Measurements from ENCODE around the gene TRIM27.
"Not testable (repeated sequence)": the region's sequence is repeated elsewhere in the genome, so short reads cannot be mapped to it uniquely, and the experiment has no call there.

DNA sequence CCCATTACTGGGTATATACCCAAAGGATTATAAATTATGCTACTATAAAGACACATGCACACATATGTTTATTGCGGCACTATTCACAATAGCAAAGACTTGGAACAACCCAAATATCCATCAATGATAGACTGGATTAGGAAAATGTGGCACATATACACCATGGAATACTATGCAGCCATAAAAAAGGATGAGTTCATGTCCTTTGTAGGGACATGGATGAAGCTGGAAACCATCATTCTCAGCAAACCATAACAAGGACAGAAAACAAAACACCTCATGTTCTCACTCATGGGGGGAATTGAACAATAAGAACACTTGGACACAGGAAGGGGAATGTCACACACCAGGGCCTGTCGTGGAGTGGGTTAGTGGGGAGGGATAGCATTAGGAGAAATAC lies 69.4 kb downstream of the TRIM27 start:
- TF ChIP-seq, protein P1, sequence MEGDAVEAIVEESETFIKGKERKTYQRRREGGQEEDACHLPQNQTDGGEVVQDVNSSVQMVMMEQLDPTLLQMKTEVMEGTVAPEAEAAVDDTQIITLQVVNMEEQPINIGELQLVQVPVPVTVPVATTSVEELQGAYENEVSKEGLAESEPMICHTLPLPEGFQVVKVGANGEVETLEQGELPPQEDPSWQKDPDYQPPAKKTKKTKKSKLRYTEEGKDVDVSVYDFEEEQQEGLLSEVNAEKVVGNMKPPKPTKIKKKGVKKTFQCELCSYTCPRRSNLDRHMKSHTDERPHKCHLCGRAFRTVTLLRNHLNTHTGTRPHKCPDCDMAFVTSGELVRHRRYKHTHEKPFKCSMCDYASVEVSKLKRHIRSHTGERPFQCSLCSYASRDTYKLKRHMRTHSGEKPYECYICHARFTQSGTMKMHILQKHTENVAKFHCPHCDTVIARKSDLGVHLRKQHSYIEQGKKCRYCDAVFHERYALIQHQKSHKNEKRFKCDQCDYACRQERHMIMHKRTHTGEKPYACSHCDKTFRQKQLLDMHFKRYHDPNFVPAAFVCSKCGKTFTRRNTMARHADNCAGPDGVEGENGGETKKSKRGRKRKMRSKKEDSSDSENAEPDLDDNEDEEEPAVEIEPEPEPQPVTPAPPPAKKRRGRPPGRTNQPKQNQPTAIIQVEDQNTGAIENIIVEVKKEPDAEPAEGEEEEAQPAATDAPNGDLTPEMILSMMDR (IDR thresholded peaks at IDR 0.05) = not testable (repeated sequence)
- TF ChIP-seq EP300 (IDR thresholded peaks at IDR 0.05) = not testable (repeated sequence)
